HUES48 (cell line): ENCODE results near the gene CREBL2.

Experiments used
- H3K27ac ChIP-seq: one replicate; pipeline ENCODE4 v1.7.0; 2013; ENCODE audit warnings: low read depth, low read length, inconsistent platforms
- H3K27me3 ChIP-seq: 2 replicates; pipeline ENCODE4 v1.6.1; 2013; ENCODE audit warnings: mild to moderate bottlenecking, low read length; ENCODE audit not compliant: control insufficient read depth, insufficient read depth
- H3K36me3 ChIP-seq: 2 replicates; pipeline ENCODE4 v1.6.1; 2013; ENCODE audit warnings: low read length; ENCODE audit not compliant: control insufficient read depth, insufficient read depth
- H3K4me1 ChIP-seq: 2 replicates; pipeline ENCODE4 v1.6.1; 2013; ENCODE audit warnings: mild to moderate bottlenecking, low read length; ENCODE audit not compliant: control insufficient read depth, insufficient read depth
- H3K4me3 ChIP-seq: 2 replicates; pipeline ENCODE4 v1.5.1; 2013; ENCODE audit warnings: mild to moderate bottlenecking, low read depth, low read length
- H3K9ac ChIP-seq: 2 replicates; pipeline ENCODE4 v1.6.1; 2013; ENCODE audit warnings: mild to moderate bottlenecking, low read depth, low read length, moderate library complexity
- H3K9me3 ChIP-seq: 2 replicates; pipeline ENCODE4 v1.6.1; 2013; ENCODE audit warnings: low read length; ENCODE audit not compliant: control insufficient read depth, insufficient read depth

CREBL2 gene

GRCh38 chr12:12681061-12681765 lies 69.5 kb downstream of the CREBL2 start:
- H3K27ac ChIP-seq = no peak overlapping the region
- no peak overlapping the region for H3K9ac ChIP-seq
- no peak overlapping the region for H3K4me3 ChIP-seq
- H3K9me3 ChIP-seq = no peaks in the 10 kb centered on the region
- no peaks in the 10 kb centered on the region for H3K36me3 ChIP-seq
- H3K4me1 ChIP-seq = peaks cover 34% of the 10 kb centered on the region
- H3K27me3 ChIP-seq = peaks cover 25% of the 10 kb centered on the region

GRCh38 chr12:12682284-12682683 lies 70.6 kb downstream of the CREBL2 start:
- H3K9me3 ChIP-seq = no peaks in the 10 kb centered on the region
- peaks cover 19% of the 10 kb centered on the region; the same call in 1 of the 2 replicates for H3K27me3 ChIP-seq
- no peak overlapping the region for H3K9ac ChIP-seq

GRCh38 chr12:12683136-12683697 lies 71.5 kb downstream of the CREBL2 start:
- Histone ChIP-seq H3K4me1 (peaks cover 26% of the 10 kb centered on the region), H3K36me3 (no peaks in the 10 kb centered on the region), H3K27me3 (peaks cover 12% of the 10 kb centered on the region; the same call in 1 of the 2 replicates), H3K4me3 (peak overlapping the region; percentile 89), H3K27ac (peak overlapping the region; percentile 93), H3K9ac (peak overlapping the region; percentile 73), H3K9me3 (no peaks in the 10 kb centered on the region)

More at GRCh38 chr12:12682284-12682683, 70.6 kb downstream of the CREBL2 start:
- Histone ChIP-seq H3K36me3 (no peaks in the 10 kb centered on the region), H3K27ac (no peak overlapping the region), H3K4me3 (peak overlapping the region; percentile 89), H3K4me1 (peaks cover 27% of the 10 kb centered on the region)

- Histone ChIP-seq H3K9ac (peak overlapping the region; percentile 73), H3K27me3 (peaks cover 7% of the 10 kb centered on the region; the same call in 1 of the 2 replicates), H3K9me3 (no peaks in the 10 kb centered on the region), H3K4me3 (peak overlapping the region; percentile 89), H3K36me3 (no peaks in the 10 kb centered on the region), H3K27ac (peak overlapping the region; percentile 93), H3K4me1 (peaks cover 26% of the 10 kb centered on the region)
These were observed 72.0 kb downstream of the CREBL2 start for GRCh38 chr12:12683725-12684124.

- 0 out of 2 replicates have a peak, but pooled peaks cover under 1% of the 10 kb centered on the region for H3K27me3 ChIP-seq
- H3K4me3 ChIP-seq = peak overlapping the region; percentile 89
- no peaks in the 10 kb centered on the region for H3K9me3 ChIP-seq
- H3K4me1 ChIP-seq = peaks cover 26% of the 10 kb centered on the region
- H3K36me3 ChIP-seq = no peaks in the 10 kb centered on the region
- H3K9ac ChIP-seq = peak overlapping the region; percentile 73
- H3K27ac ChIP-seq = peak overlapping the region; percentile 93
These were observed 72.9 kb downstream of the CREBL2 start for GRCh38 chr12:12684375-12685106.

GRCh38 chr12:12685305-12685704 lies 73.6 kb downstream of the CREBL2 start:
- Histone ChIP-seq H3K27ac (peak overlapping the region; percentile 93), H3K27me3 (no peaks in the 10 kb centered on the region), H3K4me1 (peaks cover 26% of the 10 kb centered on the region), H3K36me3 (no peaks in the 10 kb centered on the region), H3K9me3 (no peaks in the 10 kb centered on the region), H3K9ac (no peak overlapping the region), H3K4me3 (peak overlapping the region; percentile 89)

GRCh38 chr12:12686472-12686871 lies 74.8 kb downstream of the CREBL2 start:
- Histone ChIP-seq H3K27ac (no peak overlapping the region), H3K4me3 (no peak overlapping the region), H3K9ac (no peak overlapping the region), H3K36me3 (no peaks in the 10 kb centered on the region), H3K9me3 (no peaks in the 10 kb centered on the region), H3K4me1 (peaks cover 26% of the 10 kb centered on the region), H3K27me3 (no peaks in the 10 kb centered on the region)

- H3K4me3 ChIP-seq = no peak overlapping the region
- H3K27ac ChIP-seq = no peak overlapping the region
- H3K4me1 ChIP-seq = peaks cover 26% of the 10 kb centered on the region
- no peaks in the 10 kb centered on the region for H3K27me3 ChIP-seq
- no peaks in the 10 kb centered on the region for H3K9me3 ChIP-seq
- H3K9ac ChIP-seq = no peak overlapping the region
- no peaks in the 10 kb centered on the region for H3K36me3 ChIP-seq
These were observed 75.2 kb downstream of the CREBL2 start for GRCh38 chr12:12686925-12687324.

GRCh38 chr12:12689647-12690300 lies 78.1 kb downstream of the CREBL2 start:
- H3K9me3 ChIP-seq = no peaks in the 10 kb centered on the region
- H3K4me3 ChIP-seq = no peak overlapping the region
- no peak overlapping the region for H3K9ac ChIP-seq
- H3K27me3 ChIP-seq = no peaks in the 10 kb centered on the region
- H3K36me3 ChIP-seq = no peaks in the 10 kb centered on the region
- no peak overlapping the region for H3K27ac ChIP-seq
- peaks cover 17% of the 10 kb centered on the region for H3K4me1 ChIP-seq

GRCh38 chr12:12691549-12691948 lies 79.9 kb downstream of the CREBL2 start:
- Histone ChIP-seq H3K36me3 (no peaks in the 10 kb centered on the region), H3K4me3 (no peak overlapping the region), H3K4me1 (peaks cover 7% of the 10 kb centered on the region; the same call in 1 of the 2 replicates), H3K27ac (no peak overlapping the region), H3K9ac (no peak overlapping the region), H3K9me3 (no peaks in the 10 kb centered on the region), H3K27me3 (no peaks in the 10 kb centered on the region)
